BE2C (cell line): ENCODE data around the gene RPL39L.
"Not testable (repeated sequence)": the region's sequence is repeated elsewhere in the genome, so short reads cannot be mapped to it uniquely, and the experiment has no call there.

Experiments used
- DNase-seq: peaks from one replicate; pipeline ENCODE4 v3.0.0-alpha.2; 2020
- H3K27me3 ChIP-seq: fragments of 250-450 bp; sonication (Bioruptor Pico); 2 replicates; pipeline ENCODE4 v1.5.1; 2020; ENCODE audit warnings: mild to moderate bottlenecking
- H3K36me3 ChIP-seq: fragments of 250-450 bp; sonication (Bioruptor Pico); 2 replicates; pipeline ENCODE4 v1.5.1; 2020; ENCODE audit warnings: mild to moderate bottlenecking
- H3K4me1 ChIP-seq: fragments of 250-450 bp; sonication (Bioruptor Pico); 2 replicates; pipeline ENCODE4 v1.5.1; 2020
- H3K4me3 ChIP-seq: 2 replicates; pipeline ENCODE4 v1.5.1; 2011; ENCODE audit warnings: low read depth, low read length
- H3K9me3 ChIP-seq: fragments of 250-450 bp; sonication (Bioruptor Pico); 2 replicates; pipeline ENCODE4 v1.5.1; 2020
- TF ChIP-seq, protein P1 (sequence below): IDR thresholded peaks from 2 replicates; pipeline ENCODE4 v1.5.1; 2012; ENCODE audit warnings: mild to moderate bottlenecking, low read depth, low read length

The RPL39L gene

DNA sequence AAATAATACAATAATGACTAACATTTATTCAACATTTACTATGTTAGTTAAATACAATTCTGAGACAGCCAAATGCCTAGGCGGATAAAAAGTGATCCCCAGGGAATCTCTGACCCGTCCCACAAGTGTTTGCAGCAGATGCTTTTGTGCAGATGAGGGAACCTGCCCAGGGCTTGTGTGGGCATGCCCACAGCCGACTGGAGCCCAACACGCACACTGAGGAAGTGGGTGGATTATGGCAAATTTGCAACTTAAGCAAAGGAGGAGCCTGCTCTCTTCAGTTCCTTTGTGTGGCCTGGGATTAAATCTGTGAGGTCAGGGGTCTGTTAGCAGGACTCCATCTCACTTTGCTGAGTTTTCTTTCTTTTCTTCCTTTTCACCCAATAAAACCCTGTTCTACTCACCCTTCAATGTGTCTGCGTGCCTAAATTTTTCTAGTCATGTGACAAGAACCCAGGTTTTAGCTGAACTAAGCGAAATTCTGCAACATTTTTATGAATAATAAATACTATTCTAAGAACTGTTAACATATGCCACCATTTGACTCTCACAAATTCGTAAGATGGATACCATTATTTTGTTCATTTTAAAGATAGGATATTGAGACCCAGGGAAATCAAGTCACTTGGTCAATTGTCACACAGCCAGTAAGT lies 44.0 kb upstream of the RPL39L start:
- Histone ChIP-seq H3K4me1 (no peaks in the 10 kb centered on the region), H3K36me3 (no peaks in the 10 kb centered on the region), H3K27me3 (peaks cover 17% of the 10 kb centered on the region), H3K9me3 (no peaks in the 10 kb centered on the region), H3K4me3 (no peak overlapping the region)
- TF ChIP-seq, protein P1, sequence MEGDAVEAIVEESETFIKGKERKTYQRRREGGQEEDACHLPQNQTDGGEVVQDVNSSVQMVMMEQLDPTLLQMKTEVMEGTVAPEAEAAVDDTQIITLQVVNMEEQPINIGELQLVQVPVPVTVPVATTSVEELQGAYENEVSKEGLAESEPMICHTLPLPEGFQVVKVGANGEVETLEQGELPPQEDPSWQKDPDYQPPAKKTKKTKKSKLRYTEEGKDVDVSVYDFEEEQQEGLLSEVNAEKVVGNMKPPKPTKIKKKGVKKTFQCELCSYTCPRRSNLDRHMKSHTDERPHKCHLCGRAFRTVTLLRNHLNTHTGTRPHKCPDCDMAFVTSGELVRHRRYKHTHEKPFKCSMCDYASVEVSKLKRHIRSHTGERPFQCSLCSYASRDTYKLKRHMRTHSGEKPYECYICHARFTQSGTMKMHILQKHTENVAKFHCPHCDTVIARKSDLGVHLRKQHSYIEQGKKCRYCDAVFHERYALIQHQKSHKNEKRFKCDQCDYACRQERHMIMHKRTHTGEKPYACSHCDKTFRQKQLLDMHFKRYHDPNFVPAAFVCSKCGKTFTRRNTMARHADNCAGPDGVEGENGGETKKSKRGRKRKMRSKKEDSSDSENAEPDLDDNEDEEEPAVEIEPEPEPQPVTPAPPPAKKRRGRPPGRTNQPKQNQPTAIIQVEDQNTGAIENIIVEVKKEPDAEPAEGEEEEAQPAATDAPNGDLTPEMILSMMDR: no peak
- DNase-seq: no peak

DNA sequence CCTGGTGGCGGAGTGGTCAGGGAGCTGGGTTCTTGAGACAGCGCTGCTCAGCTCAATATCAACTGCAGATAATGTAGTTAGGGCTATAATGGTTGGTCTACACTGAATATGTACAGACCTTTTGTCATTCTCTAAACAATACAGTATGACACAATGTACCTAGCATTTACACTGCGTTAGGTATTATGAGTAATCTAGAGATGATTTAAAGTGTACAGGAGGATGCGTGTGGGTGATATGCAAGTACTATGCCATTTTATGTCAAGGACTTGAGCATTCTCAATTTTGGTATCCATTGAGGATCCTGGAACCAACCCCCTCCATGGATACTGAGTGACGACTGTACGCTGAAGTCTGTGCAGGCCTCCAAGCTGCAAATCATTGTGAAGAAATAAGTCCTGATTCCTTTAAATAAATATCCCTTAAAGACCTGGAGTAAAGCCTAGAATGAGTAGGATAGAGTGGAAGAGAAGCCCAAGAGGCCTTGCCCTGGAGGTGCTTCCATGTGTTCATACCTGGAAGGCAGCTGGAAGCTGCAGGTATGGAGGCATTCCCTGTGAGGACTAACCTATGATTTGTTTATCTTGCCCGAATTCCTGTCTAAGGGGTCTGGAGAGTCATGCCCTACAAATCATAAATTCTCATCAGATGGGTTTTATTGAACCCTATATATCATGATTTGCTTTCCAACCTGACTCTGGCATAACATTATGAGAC lies 42.3 kb upstream of the RPL39L start:
- no peaks in the 10 kb centered on the region for H3K36me3 ChIP-seq
- TF ChIP-seq, protein P1: no peak
- no peaks in the 10 kb centered on the region for H3K9me3 ChIP-seq
- H3K27me3 ChIP-seq: peaks cover 17% of the 10 kb centered on the region
- H3K4me3 ChIP-seq: no peak overlapping the region
- no peak for DNase-seq
- no peaks in the 10 kb centered on the region for H3K4me1 ChIP-seq

DNA sequence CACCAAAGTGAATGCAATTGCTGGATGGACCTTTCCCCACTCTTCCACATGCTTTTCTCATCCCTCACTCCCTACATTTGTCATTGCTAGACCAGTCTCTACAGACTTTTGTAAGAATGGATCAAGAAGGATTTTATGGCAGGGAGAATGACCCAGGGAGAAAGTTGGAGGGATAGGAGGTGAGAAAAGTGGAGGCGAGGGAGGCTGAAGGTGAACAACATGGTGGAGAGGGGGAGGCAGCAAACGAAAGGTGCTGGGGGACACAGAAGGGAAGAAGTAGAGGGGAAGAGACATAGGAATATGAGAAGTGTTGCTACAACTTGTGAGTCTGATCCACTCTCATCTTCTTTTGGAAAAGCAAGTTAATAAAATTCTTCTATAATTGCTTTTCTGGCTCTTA lies 33.6 kb upstream of the RPL39L start:
- Histone ChIP-seq H3K27me3 (no peaks in the 10 kb centered on the region; the same call in 1 of the 2 replicates), H3K4me3 (no peak overlapping the region), H3K36me3 (no peaks in the 10 kb centered on the region), H3K9me3 (no peaks in the 10 kb centered on the region), H3K4me1 (no peaks in the 10 kb centered on the region)
- TF ChIP-seq, protein P1: no peak
- no peak for DNase-seq

GRCh38 chr3:187170911-187171310 lies 31.6 kb upstream of the RPL39L start:
- not testable (repeated sequence) for H3K4me3 ChIP-seq, H3K36me3 ChIP-seq, DNase-seq, H3K9me3 ChIP-seq, H3K4me1 ChIP-seq, H3K27me3 ChIP-seq

DNA sequence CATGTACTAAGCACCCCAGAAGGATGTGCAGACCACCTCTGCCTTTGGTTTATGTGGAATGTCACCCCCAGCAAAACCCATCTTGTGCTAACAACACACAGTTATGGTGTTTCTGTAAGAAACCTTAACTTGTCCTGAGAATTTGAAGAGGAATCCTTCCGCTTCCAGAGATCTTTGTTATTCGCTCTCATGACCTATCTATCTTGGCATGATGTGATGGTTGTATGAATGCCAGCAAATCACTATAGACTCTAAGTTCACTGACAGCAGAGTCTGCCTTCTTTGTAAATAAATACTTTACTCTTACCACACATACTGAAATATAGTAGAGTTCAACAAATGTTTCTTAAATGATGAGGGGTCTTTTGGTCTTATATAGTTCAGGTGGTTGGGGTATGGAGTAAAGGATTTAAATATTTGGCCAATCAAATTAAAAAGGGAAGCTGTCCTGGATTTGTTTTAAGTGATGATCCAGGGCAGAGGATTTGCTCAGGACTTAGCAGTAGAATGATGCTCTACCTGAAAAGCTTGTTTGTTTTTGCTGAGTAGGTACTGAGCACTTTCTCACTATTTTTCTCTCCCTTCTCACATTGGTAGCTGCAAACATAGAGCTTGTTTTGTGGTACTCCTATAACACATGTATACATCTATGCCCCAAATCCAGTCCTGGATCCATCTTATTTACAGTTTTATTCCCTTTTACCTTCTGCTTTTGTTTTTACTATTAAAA lies 30.1 kb upstream of the RPL39L start:
- Histone ChIP-seq H3K36me3 (no peaks in the 10 kb centered on the region), H3K27me3 (no peaks in the 10 kb centered on the region; the same call in 1 of the 2 replicates), H3K4me3 (no peak overlapping the region), H3K9me3 (no peaks in the 10 kb centered on the region), H3K4me1 (no peaks in the 10 kb centered on the region)
- no peak for DNase-seq
- TF ChIP-seq, protein P1: no peak

- Histone ChIP-seq H3K36me3 (no peaks in the 10 kb centered on the region), H3K4me1 (no peaks in the 10 kb centered on the region), H3K27me3 (no peaks in the 10 kb centered on the region; the same call in 1 of the 2 replicates), H3K4me3 (no peak overlapping the region), H3K9me3 (no peaks in the 10 kb centered on the region)
- TF ChIP-seq, protein P1: no peak
- DNase-seq: no peak
Measured at GRCh38 chr3:187167777-187168176, 28.5 kb upstream of the RPL39L start.
